Activated CD8-positive, alpha-beta memory T cell treated with anti-CD3 and anti-CD28 coated beads for 48 hours (primary cell): ENCODE data around the gene FBN3.

Experiments used
- DNase-seq, 3 experiments: peaks; one replicate each; pipeline ENCODE4 v3.0.0-alpha.2; 2020; ENCODE audit warnings: low read depth in 2 of 3, low spot score in 2 of 3

The FBN3 gene

DNA sequence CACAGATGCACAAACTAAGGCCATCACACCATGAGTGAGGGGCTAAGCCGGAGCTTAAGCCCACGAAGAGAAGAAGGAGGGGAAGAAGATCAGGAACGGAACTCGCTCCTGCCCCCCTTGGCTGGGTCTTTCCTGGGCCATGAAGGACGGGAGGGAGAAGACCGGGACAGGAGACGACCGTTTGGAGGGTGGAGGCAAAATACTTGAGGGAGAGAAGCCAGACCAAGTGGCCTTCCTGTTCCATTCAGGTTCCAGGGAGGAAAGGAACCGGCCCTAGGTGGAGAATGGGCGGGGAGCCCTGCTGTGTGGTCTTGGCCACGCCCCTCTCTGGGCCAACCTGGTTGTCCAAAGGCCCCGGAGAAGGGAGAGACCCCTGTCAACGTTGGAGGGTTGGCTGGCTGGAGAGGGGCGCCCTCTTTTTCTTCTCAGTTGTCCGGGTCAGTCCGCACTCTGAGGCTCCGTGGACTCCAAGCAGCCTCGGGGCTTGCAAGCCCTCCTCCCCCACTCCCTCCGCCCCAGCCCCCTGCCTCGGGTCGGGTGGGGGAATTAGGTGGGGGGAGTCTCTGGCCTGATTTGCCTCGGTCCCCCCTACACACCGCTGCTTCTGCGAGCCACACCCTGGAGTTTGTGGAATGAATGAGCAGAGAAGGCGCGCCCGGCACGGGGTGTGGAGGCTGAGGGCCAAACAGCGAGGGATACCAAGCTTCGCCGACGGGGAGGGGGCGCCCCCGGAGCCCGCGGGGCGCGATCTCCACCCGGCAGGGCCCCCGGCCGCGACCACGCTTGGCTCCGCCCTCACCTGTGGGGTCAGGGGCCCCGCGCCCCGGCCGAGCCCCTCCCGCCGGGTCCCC is 757 bp downstream of the FBN3 start:
- DNase-seq = no peak

DNA sequence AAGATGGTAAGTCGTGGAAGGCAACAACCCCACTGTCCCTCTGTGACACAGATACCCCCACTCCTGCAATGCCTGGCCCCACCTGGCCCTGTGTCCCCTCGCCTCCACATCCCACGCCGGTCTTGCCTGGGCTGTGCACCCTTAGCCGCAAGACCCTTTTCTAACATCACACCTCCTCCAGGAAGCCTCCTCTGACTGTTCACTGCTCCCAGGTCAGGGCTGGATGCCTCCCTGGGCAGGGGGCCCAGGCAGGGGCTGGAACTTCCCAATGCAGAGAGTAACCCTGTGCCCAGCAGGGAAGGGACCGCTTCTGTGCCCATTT is 1.3 kb downstream of the FBN3 start:
- no peak for DNase-seq

DNA sequence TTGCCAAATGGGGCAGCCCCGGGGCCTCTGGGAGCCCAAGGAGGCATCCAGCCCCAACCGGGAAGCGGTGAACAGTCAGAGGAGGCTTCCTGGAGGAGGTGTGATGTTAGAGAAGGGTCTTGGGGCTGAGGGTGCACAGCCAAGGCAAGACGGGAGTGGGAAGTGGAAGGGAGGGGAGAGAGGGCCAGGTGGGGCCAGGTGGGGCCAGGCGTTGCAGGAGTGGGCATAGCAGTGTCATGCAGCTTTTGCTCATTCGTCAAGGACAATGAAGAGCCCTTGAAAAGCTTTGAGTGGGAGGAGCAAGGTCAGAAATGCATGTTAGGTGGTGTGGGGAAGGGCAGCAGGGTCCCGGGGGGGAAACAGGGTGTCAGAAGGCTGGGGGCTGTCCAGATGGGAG is 1.8 kb downstream of the FBN3 start:
- no peak for DNase-seq

DNA sequence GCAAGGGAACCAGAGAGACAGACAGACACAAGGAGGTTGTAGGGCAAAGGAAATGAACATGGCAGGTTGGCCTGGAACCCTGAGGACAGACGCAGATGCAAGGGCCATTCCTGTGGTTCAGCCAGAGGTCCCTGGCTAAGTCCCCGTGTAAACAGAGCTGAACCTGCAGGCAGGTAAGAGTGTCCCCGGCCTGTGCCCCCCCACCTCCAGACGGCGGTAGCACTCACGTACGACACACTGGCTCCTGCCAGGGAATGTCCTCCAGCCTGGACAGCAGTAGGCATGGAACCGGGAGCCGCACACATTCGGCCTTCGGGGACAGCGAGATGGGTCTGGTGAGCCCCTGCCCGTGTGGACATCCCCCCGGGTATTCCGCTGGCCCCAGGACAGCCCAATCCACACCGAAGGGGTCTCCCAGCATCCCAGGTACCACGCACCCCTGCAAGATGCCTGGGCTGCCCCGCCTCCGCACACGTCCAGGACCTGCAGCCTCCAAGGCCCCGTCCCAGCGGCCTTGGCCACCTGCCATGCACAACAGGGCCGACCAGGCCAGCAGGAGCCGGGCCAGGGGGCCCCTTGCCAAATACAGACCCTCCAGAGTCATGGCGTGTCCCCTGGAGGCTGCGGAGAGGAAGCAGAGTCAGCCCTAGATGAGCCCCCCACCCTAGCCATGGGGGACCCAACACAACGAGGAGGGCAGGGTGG is 2.4 kb downstream of the FBN3 start:
- DNase-seq = no peak

DNA sequence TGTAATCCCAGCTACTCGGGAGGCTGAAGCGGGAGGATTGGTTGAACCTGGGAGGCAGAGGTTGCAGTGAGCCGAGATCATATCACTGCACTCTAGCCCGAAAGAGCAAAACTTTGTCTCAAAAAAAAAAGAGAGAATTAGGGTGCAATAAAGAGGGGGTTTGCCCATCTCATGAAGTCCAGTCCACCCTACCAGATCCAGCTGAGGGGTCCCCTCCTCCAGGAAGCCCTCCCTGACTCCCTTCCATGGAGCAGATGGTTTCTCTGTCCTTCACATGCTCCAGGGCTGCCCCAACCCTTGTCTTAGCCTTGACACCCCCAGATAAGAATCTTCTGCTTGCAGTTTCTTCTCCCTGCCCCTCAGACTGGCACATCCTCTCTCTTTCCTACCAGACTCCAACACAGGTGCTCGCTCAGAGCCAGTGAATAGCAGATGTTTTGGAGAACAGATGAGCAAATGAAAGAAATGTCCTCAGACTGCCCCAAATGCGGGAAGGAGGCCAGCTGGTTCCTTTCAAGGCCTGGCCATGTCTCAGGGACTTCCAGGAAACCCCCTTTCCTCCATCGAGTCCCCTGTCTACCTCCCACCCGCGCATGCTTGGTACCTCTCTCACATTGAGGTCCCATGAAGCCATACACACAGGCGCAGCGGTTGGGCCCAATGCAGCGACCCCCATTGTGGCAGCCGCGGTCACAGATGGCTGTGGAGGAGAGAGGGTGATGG is 5.0 kb downstream of the FBN3 start:
- no peak for DNase-seq

DNA sequence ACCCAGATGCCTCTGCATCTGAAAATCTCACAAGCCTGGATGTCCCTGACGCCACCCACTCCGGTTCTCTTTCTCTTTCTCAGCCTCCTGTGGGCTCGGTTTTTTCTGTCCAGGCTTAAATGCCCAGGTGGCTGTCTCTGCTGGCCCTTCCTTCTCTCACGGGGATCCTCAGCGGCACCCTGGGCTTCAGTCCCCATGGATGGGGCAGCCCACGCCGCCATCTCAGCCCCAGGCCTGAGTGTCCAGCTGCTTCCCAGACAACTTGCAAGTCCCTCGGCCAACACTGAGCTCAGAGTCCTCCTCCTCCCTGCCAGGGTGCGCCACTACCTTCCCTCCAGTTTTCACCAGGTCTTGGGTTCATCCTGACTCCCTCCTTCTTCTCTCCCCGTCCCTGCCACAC is 6.4 kb downstream of the FBN3 start:
- no peak for DNase-seq

DNA sequence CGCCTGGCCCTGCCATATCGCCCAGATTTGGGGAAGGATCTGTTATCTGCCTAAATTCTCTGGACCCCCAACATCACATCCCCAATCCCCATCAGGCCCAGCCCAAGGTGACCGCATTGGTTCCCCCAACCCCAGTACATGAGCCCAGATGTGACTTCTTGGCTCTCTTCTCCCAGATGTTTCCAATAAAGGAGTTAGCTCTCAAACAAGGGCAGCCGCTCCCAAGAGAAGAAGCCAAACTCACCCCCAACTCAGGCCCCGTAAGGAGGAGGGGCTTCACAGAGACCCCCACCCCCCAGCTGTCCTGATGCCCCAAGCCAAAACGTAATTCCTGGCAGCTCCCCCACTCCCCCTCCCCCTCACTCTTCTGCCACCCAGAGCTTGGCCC is 6.9 kb downstream of the FBN3 start:
- DNase-seq = no peak

DNA sequence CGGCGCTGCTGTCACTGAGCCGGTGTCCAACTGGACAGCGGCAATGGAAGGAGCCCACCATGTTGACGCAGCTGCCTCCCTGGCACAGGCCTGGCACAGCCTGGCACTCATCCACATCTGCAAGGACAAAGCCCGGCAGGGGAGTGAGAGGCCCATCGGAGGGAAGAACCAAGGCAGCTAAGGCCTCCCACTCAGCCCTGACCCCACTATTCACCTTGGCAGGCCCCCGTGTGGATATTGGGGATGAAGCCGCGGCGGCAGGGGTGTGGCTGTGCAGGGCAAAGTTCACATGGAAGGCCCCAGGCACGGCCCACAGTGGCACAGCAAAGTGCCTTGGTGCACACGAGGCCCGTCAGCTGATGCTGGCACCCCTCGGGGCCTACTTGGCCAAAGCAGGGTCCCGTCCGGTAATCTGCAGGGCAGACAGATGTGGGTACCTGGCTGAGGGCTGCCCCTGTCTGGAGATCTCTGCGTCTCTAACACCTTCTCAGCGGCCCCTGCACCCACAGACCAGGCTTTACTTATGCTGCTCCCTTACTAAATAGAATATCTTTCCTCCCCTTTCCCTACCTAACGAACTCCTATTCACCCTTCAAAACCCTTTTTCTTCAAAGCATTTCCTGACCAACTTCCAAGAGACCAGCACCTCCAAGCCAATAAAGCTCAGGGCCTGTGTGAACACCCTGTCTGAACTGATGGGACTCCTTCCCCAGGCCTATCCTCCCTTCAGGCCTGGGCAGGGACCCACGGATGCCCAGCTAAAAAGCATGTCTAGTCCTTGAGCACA is 7.5 kb downstream of the FBN3 start:
- no peak for DNase-seq

DNA sequence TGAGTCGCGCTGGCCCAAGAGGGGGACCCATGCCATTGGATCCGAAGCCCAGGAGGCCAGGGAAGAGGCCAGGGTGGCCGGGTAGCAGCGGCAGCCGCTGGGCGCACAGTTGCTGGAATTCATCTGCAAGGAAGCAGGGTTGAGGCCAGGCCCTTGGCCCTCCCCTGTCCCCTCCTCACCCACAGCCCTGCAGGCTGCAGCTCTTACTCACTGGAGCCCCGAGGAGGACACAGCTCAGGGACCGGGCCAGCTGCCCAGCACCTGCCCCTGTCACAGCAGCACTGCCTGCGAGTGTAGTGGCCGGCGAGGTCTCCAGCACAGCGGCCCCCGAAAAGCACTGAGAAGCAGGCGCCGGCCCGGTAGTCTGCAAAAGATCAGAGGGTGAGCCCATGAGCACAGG is 11.2 kb downstream of the FBN3 start:
- no peak for DNase-seq

DNA sequence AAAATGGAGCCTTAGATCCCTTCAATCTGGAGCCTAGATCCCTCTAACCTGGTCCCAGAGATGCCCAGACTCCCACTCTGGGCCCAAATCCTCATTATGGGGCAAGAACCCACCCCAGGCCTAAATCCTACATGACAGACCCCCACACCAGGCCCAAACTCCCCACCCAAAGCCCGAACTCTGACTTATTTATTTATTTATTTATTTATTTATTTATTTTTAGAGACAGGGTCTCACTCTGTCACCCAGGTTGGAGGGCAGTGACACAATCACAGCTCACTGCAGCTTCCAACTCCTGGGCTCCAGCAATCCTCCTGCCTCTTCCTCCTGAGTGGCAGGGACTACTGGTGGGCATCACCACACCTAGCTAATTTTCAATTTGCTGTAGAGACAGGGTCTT is 12.0 kb downstream of the FBN3 start:
- no peak for DNase-seq

DNA sequence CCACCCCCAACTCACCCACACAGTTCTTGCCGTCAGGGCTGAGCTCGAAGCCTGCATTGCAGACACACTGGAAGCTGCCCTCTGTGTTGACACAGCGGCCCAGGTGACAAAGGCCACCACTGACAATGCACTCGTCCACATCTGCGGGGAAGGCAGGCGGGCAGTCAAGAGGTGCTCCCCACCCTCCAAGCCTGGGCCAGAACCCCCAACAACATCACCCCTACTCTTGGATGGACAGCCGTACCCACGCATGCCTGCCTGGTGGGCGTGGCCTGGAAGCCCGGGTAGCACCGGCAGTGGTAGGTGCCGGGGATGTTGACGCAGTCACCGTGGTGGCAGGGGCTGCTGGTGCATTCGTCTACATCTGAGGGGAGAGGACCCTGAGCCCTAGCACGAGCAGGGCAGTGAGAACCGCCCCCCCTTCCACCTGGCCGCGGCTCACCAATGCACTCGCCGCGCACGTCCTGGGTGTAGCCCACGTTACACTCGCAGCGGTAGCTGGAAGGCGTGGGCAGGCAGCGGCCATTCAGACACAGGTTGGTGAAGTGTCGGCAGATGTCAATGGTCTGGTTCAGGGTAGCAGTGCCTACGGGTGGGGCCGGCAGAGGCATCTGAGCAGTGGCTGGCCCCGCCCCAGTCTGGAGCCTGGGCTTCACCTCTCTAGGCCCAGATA is 13.3 kb downstream of the FBN3 start:
- no peak for DNase-seq

DNA sequence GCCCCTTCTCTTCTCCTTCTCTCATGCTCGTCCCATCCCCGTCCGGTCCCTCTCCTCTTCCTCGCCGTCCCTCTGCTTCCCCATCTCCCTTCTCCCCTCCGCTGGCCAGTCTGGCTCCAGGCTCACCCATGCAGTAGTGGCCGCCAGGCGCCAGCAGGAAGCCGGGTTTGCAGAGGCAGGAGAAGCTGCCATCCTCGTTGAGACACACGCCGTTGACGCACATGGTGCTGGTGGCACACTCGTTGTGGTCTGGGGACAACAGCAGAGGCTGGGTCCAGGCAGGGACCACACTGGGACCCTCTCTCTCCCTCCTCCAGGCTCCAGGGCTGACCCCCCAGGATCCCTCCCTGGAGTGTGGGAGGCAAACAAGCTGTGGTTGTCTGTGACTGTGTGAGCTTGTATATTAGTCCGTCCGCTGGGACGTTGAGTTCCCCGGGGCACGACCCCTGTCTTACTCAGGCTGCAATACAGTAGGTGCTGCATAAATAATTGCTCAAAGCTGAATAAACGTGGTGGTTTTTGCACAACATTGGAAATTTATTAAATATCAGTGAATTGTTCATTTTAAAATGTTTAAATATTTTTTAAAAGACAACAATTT is 16.4 kb downstream of the FBN3 start:
- no peak for DNase-seq

DNA sequence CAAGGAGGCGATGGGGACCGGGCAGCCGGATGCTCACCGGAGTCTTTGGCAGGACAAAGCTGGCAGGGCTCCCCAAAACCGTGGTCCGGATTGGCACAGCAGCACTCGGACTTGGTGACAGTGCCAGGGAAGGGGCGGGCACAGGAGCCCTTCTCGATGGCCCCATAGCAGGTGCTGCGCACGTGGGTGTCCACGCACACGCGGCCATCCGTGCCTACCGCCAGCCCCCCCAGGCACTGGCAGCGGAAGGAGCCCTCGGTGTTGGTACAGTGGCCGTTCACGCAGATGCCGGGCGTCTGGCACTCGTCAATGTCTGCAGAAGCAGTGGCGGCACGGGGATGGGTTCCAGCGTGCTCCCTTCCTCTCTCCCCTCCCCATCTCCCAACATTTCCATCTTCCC is 17.9 kb downstream of the FBN3 start:
- DNase-seq = no peak

DNA sequence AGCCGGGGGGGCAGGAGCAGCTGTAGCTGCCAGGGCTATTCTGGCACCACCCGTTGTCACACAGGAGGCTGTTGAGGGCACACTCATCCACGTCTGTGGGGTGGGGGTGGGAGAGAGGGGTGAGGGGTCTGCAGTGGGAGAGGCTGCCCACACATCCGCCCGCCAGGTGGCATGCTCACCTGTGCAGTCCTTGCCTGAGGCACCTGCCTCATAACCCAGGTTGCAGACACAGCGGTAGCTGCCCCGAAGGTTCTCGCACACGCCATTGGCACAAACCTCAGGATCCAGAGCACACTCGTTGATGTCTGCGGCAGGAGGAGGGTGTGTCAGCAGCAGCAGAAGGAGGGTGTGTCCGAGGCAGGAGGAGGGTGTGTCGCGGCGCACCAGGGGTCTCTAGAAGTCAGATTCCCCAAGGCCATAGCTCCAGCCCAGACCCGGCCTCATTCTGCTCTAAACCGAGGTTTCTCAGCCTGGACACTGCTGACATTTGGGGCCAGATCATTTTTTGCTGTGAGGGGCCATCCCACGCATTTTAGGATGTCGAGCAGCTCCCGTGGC is 20.3 kb downstream of the FBN3 start:
- no peak for DNase-seq

DNA sequence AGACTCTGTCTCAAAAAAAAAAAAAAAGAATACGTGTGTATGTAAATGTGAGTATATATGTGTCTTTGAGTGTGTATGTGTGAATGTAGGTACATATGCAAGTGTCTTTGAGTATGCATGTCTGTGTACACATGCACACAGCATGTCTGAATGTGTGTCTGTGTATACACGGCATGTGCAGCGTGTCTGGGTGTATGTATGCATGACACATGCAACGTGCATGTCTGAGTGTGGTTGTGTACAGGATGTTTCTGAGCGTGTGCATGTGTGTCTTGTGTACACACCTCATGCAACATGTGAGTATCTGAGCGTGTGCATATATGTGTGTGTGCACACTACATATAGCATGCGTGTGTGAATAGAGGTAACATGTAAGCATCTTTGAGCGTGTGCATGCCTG is 20.8 kb downstream of the FBN3 start:
- no peak for DNase-seq

DNA sequence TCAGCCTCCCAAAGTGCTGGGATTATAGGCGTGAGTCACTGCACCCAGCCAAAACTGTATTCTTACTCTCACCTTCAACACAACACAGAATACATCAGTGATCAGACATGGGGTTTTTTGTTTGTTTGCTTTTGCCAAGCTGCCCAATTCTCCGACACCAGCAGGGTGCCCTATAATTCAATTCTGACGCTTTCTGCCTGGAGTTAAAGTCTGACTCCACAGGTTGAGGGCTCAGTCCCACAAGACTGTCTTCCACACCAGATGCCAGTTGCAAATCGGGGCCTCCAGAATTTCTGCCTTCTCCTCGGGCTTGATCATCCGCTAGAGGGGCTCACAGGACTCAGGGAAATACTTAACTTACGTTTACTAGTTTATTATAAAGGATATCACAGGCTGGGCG is 22.1 kb downstream of the FBN3 start:
- DNase-seq = no peak

DNA sequence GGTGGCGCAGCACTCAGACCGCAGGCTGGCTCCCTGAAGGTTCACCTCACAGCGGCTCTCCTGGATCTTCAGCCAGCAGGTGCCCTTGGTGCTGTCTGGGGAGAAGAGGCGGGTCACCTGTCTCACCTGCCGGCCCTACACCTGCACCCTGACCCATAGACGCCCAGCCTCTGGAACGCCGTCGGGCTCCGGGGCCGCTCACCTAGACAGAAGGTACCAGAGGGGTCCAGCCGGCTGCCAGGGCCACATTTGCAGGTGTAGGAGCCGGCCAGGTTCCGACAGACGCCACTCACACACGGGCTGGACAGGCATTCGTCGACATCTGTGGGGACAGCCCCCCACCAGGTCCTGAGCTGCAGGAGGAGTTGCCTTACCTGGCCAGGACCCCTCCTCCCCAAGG is 22.9 kb downstream of the FBN3 start:
- DNase-seq = no peak

DNA sequence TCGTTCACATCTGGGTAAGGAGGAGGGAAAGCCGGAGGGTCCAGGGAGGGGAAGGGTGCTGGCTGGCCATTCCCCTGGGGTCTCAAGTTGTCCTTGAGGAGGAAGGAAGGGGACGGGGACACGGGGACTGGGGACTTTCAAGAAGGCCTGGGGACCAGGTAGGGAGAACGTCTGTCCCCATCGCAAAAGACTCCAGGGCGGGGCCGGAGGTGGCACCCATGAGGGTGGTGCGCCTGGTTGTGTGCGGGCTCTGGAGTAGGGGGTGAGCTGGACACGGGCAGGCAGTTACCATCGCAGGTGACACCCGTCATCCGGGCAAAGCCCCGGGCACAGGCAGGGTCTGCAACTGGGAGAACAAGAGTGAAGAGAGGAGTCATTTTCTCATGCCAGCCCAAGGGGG is 23.4 kb downstream of the FBN3 start:
- no peak for DNase-seq

DNA sequence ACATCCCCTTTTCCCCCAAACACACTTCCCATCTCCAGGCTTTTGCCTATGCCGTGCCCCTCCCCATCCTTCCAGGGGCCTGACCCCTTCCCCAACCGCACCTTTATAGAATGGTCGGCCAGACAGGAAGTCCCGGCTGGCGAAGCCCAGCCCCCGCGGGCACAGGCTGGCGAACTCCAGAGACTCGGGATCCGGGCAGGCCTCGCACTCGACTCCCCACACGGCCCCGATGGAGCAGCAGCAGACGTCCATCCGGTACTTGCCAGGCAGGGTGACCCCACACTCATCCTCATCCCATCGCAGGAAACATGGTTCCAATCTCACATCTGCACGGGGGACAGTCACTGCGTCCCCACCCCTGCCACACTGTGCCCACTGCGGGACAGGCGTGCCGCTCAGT is 25.7 kb downstream of the FBN3 start:
- DNase-seq = no peak
